ENCODE measurements around the gene GHR. TPM values are rescaled to one million over a fixed set of nuclear protein-coding genes. Genes with fewer than 3 reads are reported as not detected.

Gene GHR
- polyA plus RNA-seq, 1 donor (not counting 4 experiments of a cell fraction or from before 2014, with no cell fraction given), result 1.8 TPM

DNA sequence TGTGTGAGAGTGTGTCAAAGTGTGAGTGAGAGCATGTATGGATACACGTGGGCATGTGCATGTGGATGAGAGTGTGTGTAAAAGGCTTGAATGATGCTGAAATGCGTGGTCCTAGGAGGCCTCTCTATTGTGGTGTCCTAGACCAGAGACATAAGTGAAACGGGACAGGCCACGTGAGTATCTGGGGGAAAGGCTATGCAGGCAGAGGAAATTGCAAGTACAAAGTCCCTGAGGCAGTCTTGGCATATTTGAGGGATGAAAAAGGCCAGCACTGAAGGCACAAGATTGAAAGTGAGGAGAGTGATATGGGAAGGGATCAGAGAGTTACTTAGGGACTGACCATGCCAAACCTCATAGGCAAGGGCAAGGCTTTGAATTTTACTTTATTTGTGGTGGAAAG lies 266.2 kb downstream of the GHR start:
- Histone ChIP-seq H3K36me3 (ENCODE audit: control insufficient read depth in 2 of 2, extremely low read depth in 1 of 2, insufficient read depth in 2 of 2, low read length in 2 of 2) (no peaks in the 10 kb centered on the region), H3K27me3 (ENCODE audit: control insufficient read depth, extremely low read depth, insufficient read depth, low read length) (no peaks in the 10 kb centered on the region), H3K4me2 (ENCODE audit: control insufficient read depth, extremely low read depth, insufficient read depth, low read depth, low read length) (no peak overlapping the region), H3K79me2 (ENCODE audit: control insufficient read depth, insufficient read depth, low read length) (no peaks in the 10 kb centered on the region), H3K27ac (ENCODE audit: control insufficient read depth, insufficient read depth, low read length) (no peak overlapping the region), H3K9ac (ENCODE audit: control insufficient read depth, extremely low read depth, insufficient read depth, low read length) (no peak overlapping the region), H3K4me3 (ENCODE audit: control insufficient read depth in 2 of 3, extremely low read depth in 1 of 3, insufficient read depth in 2 of 3, low read depth in 1 of 3, low read length in 3 of 3) (no peak overlapping the region), H3K4me1 (ENCODE audit: control insufficient read depth, extremely low read depth, insufficient read depth, low read length) (no peaks in the 10 kb centered on the region), H3K9me1 (ENCODE audit: control insufficient read depth, extremely low read depth, insufficient read depth, low read length) (no peaks in the 10 kb centered on the region), H4K20me1 (ENCODE audit: control insufficient read depth, extremely low read depth, insufficient read depth, low read length) (no peaks in the 10 kb centered on the region), H3K9me3 (ENCODE audit: control insufficient read depth, low read depth, low read length) (no peaks in the 10 kb centered on the region), H2AFZ (ENCODE audit: control insufficient read depth, low read length) (no peak overlapping the region)
- FAIRE-seq (no peak), DNase-seq (ENCODE audit: low read depth, low spot score) (no peak)
- dilution Hi-C loops (cut with MboI; ENCODE audit: extremely low pct_ligation_motif_present, low sequenced_read_pairs), result no loop called here
- no peak for TF ChIP-seq EZH2 (IDR thresholded peaks at IDR 0.05; ENCODE audit: low read length)
- TF ChIP-seq, protein P1, sequence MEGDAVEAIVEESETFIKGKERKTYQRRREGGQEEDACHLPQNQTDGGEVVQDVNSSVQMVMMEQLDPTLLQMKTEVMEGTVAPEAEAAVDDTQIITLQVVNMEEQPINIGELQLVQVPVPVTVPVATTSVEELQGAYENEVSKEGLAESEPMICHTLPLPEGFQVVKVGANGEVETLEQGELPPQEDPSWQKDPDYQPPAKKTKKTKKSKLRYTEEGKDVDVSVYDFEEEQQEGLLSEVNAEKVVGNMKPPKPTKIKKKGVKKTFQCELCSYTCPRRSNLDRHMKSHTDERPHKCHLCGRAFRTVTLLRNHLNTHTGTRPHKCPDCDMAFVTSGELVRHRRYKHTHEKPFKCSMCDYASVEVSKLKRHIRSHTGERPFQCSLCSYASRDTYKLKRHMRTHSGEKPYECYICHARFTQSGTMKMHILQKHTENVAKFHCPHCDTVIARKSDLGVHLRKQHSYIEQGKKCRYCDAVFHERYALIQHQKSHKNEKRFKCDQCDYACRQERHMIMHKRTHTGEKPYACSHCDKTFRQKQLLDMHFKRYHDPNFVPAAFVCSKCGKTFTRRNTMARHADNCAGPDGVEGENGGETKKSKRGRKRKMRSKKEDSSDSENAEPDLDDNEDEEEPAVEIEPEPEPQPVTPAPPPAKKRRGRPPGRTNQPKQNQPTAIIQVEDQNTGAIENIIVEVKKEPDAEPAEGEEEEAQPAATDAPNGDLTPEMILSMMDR (optimal IDR thresholded peaks at IDR 0.05 in 1 of 3, IDR thresholded peaks at IDR 0.05 in 1 of 3, conservative IDR thresholded peaks at IDR 0.05 in 1 of 3; ENCODE audit: extremely low read depth in 1 of 3, insufficient read depth in 2 of 3, low read length in 3 of 3), result no peak

DNA sequence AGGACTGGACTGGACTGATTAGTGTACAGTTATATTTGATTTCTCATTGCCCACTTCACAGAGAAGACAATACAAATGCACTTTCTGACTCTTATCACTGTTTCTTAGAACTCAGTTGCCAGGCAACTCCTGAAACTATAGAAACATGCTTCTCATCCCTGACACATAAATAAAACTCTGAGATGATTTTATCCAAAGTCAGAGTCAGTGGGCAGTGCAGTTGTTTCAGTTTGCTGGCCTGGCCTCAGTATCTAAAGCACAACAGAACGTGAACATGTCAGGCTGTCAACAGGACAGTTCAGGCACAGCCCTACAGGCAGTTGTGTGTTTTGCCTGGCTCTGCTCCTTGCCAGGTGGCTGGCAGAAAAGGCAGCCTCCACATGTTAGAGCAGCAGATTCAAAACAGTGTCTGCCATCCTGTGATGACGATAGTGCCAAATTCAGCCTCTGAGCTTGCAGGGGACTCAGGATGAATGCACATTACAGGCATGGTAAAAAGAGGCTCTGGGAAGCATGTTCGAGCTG lies 268.2 kb downstream of the GHR start:
- DNase-seq (ENCODE audit: low read depth, low spot score), result no peak
- H3K4me2 ChIP-seq (ENCODE audit: control insufficient read depth, extremely low read depth, insufficient read depth, low read depth, low read length), result no peak overlapping the region

More for the DNA sequence above, 268.2 kb downstream of the GHR start:
- no peaks in the 10 kb centered on the region for H3K9me3 ChIP-seq (ENCODE audit: control insufficient read depth, low read depth, low read length)
- H2AFZ ChIP-seq (ENCODE audit: control insufficient read depth, low read length), result no peak overlapping the region
- H3K9ac ChIP-seq (ENCODE audit: control insufficient read depth, extremely low read depth, insufficient read depth, low read length), result no peak overlapping the region
- no peaks in the 10 kb centered on the region for H3K9me1 ChIP-seq (ENCODE audit: control insufficient read depth, extremely low read depth, insufficient read depth, low read length)
- H3K36me3 ChIP-seq (ENCODE audit: control insufficient read depth in 2 of 2, extremely low read depth in 1 of 2, insufficient read depth in 2 of 2, low read length in 2 of 2), result no peaks in the 10 kb centered on the region
- no peaks in the 10 kb centered on the region for H3K79me2 ChIP-seq (ENCODE audit: control insufficient read depth, insufficient read depth, low read length)
- no peaks in the 10 kb centered on the region for H4K20me1 ChIP-seq (ENCODE audit: control insufficient read depth, extremely low read depth, insufficient read depth, low read length)
- no peaks in the 10 kb centered on the region for H3K27me3 ChIP-seq (ENCODE audit: control insufficient read depth, extremely low read depth, insufficient read depth, low read length)
- no peak overlapping the region for H3K27ac ChIP-seq (ENCODE audit: control insufficient read depth, insufficient read depth, low read length)
- no peaks in the 10 kb centered on the region for H3K4me1 ChIP-seq (ENCODE audit: control insufficient read depth, extremely low read depth, insufficient read depth, low read length)
- no peak overlapping the region for H3K4me3 ChIP-seq (ENCODE audit: control insufficient read depth in 2 of 3, extremely low read depth in 1 of 3, insufficient read depth in 2 of 3, low read depth in 1 of 3, low read length in 3 of 3)
- no peak for TF ChIP-seq EZH2 (IDR thresholded peaks at IDR 0.05; ENCODE audit: low read length)
- TF ChIP-seq, protein P1 (optimal IDR thresholded peaks at IDR 0.05 in 1 of 3, IDR thresholded peaks at IDR 0.05 in 1 of 3, conservative IDR thresholded peaks at IDR 0.05 in 1 of 3; ENCODE audit: extremely low read depth in 1 of 3, insufficient read depth in 2 of 3, low read length in 3 of 3), result no peak
- dilution Hi-C loops (cut with MboI; ENCODE audit: extremely low pct_ligation_motif_present, low sequenced_read_pairs), result no loop called here
- no peak for FAIRE-seq
